ENCODE data around the gene RNF166.

RNF166 gene

DNA sequence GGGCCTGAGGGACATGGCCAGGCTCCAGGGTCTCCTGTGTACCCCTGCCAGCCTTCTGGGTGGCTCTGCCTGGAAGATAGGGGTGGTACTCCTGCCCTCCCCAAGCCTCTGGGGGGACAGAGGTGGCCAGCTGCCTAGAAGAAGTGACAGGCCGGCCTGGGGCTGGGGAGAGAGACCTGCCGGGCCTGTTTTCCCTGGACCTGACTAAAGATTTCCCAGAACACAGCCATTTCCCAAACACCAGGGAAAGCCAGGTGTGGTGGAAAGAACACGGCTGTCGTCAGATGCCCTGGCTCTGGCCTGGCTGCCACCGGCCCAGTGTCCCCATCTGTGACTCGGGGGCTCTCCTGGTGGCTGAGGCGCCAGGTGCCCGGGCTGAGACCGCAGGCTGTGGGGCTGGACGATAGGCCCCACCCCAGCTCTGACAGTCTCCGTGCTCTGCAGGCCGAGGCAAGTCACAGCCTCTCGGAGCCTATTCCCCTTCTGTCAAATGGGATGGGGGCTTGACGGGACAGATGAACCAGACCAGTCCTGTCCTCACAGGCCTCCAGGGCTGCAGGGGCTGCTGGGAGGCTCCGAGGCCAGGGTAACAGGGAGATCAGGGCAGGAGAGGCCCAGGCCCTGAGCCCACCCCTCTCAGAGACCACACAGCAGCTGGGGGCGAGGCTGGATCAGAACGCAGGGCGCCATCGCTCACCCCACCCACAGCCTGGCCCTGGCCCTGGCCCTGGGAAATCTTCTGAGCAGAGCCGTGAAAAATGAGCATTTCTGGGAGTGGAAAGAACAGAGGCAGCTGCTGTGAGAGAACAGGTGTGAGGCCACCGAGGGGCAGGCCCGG is 33.1 kb upstream of the RNF166 start:
- no peak for DNase-seq

DNA sequence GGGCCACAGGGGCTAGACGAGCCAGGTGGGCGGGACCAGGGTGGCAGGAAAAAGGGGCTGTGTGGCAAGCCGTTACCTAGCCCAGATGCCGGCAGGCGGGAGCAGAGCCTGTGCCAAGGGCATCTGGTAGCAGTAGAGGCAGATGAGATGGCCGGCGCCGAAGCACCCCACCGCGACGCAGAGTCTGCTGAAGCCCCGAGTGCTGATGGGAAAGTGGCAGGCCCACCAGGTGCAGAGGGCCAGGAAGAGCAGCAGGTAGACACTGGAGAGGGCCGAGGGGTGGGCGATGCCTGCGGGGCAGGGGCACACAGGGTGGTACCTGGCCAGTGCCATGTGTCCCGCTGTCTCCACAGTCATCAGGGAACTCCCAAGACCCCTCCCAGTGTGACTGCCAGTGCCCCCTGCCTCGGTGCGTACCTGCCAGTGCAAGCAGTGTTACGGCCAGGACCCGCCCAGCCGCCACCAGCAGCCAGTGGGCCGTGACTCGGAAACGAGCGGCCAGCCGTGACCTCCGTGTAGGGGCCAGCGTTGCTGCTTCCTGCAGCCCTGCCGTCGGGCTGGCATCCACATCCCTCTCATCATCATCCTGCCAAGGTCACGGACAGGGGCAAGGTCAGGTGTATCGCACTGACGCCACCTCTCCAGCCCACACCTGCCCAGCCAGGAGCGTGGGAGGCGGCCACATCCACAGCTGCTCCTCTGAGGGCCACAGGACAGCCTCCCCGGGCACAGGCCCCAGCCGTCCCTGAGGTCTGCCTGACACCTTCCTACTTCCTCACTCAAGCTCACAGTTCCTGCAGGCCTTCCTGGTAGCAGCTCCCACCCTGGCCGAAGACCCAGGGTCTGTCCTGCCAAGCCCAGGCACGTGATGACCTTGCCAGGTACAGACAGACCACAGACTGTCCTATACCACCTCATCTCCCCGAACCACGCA is 32.2 kb upstream of the RNF166 start:
- no peak for DNase-seq

DNA sequence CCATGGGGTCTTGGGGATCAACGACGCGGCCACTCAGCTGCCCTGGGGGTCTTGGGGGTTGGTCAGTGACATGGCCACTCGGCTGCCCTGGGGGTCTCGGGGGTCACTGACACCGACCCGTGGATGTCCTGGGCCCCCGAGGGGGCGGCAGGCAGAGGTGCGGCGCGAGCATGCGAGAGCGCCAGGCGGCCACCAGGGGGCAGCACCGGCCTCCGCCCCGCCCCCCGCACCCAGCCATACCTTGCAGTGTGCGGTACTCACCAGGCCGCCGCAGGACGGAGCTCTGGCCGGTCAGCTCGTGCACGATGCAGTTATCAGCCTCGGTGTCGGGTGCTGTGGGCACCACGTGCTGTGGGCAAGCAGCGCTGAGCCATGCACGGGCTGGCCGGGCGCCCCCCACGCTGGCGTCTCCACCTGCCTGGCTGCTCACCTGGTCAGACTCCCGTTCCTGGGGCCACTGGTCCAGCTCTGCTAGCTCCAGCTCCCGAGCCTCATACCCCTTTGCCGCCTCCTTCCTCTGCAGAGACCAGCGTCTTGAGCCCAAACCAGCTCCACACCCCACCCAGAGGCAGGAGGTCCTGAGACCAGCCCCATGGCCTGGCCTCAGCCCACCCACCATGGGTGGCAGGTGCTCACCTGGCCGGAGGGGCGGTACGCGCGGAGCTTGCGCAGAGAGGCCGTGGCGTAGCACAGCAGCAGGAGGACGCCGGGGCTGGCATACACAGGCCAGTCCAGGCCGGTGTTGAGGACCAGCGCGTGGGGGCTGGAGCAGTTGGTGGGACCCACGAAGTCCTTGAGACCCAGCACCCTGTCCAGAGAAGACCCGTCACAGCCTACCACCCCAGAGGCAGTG is 31.3 kb upstream of the RNF166 start:
- peak; percentile 86 for DNase-seq

DNA sequence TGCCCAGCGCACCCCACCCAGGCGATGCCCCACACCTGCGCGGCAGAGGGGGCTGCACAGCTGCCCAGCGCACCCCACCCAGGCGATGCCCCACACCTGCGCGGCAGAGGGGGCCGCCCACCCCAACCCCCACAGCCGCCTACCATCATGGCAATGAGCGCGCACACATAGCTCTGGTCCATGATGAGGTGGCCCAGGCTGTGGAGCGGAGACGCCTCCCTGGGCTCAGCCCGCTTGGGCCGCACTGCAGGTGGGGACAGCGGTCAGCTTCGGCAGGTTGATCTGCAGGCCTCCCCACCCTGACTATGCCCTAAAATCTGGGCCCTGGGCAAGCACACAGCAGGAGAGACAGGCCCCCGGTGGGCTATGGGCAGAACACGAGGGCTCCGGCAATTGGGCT is 30.3 kb upstream of the RNF166 start:
- no peak for DNase-seq

DNA sequence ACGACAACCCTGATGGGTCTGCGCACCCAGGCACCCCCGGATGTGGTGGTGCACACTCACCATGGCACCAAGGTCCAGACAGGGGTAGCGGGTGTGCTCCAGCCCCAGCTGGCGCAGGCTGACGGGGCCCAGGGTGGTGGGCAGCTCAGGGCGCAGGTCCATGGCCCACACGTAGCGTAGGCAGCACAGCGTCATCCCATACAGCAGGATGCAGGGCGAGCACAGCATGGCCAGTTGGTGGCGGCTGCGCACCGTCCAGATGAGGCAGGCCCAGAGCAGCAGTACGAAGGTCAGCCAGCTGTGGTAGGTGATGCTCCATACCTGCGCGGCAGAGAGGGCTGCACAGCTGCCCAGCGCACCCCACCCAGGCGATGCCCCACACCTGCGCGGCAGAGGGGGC is 29.9 kb upstream of the RNF166 start:
- no peak for DNase-seq

DNA sequence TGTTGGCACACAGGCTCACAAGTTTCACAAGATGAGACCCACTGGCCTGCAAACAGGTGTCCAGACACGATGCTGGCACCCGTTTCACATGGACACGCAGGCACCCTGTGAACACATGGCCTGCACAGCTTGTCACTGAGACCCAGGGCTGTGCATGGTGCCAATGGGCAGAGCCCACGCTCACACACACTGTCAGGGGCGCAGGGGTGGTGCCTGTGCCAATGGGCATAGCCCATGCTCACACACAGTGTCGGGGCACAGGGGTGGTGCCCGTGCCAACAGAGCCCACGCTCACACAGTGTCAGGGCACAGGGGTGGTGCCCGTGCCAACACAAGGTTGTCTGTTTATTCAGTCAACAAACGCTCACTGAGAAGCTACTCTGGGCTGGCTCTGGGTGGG is 29.4 kb upstream of the RNF166 start:
- DNase-seq, result no peak

DNA sequence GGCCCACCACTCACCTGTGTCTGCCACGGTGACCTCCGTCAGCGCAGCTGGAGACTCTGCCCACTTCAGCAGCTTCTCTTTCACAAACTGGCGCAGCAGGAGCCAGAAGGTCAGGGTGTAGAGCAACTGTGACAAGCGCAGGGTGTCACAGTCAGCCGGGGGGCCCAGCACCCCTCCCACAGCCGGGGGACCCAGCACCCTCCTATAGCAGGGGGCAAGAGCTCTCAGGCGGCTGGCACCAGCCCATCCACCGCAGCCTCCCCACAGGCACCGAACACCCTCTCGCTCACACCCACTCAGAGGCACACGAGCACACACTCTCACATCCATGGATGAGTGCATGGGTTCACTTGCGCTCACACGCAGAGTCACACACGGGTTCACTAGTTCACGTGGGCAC is 28.9 kb upstream of the RNF166 start:
- no peak for DNase-seq

DNA sequence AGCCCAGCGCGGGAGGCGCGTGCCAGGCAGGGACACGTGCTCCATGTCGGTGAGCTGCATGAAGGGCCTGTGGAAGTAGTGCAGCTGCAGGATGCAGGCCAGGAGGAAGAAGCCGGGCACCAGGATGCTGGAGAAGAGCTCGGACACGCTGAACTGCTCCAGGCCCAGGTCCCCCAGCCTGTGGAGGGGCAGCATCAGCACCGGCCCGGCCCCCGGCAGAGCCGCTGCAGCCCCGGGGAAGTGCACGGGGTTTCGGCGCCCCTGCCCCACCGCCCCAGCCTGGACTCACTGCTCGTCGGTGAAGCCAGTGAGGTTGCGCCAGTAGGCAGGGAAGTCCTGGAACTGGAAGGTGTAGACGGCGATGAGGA is 28.1 kb upstream of the RNF166 start:
- no peak for DNase-seq

DNA sequence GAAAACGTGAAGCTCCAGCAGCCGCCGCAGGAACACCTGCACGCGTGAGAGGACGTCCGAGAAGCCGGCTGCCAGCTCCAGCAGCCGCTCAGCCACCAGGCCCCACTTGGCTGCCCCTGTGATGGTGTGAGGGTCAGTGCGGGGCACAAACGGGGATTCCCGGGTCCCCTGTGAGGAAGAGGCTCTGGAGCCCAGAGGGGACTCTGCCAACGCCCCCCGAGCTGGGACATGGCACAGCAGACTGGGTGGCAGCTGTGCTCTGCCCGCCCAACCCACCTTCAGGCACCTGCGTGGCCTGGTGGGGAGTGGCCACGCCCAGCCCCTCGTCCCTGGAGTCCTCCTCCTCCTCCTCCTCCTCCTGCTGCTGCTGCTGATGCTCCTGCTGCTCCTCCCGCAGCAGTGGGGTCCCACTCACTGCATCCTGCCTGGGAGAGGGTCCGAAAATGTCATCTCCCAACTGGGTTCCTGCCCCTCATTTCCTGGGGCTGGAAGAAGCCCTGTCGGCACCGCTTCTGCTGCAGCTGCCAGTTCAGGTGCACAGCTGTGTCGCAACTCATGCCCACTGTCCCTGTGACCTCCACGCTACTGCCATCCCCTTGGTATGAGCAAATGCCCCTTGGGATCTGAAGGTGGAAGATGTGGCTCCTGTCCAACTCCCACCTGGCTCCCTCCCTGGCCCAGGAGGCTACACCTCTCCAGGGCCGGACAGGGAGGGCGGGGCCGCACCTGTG is 27.6 kb upstream of the RNF166 start:
- DNase-seq, result no peak

DNA sequence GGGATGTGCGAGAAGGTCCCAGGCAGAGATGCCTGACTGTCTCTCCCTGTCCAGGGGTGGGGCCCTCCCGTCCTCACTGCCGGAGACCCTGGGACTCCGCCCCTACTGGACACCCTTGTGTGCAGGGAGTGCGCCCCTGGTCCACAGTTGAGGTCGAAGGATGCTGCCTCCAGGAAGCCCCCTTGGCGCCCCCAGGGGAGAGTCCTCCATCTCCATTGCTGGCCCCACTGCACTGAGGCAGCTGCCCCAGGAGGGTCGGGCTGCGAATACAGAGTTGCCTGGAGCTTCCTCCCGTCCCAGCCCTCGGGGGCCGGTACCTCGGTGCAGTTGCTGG is 26.7 kb upstream of the RNF166 start:
- no peak for DNase-seq

DNA sequence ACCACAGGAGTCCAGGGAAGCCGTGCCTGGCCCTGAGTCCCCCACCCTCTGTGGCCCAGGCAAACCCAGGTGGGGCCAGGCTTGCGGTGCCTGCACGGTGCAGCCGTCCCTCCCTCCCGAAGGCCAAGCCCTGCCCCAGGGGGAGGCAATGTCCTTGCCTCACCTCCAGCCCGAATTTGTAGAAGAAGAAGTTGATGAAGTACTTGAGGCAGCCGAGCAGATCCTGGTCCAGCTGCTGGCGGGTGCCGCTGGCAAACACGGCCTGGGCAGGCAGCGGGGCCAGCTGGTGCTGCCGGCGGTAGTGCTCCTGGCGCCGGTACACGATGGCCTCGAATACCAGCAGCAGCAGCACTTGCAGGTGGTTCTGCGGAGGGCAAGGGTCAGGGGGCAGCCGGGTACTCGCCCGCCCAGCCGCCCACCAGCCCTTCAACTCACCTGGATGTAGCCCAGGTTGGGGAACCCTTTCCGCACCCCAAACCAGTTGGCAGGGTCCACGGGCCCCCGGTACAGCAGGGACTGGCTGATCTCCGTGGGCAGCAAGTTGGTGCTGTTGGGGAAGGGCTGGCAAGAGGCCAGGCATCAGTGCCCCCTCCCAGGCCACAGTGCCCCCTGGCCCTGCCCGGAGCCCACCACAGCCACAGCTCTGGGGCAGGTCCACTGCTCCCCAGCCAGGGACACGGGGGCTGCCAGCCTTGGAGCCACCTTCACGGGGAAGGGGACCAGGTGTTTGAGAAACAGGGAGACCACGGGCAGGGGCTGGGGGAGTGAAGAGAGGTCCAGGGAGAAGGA is 26.2 kb upstream of the RNF166 start:
- peak; percentile 11 for DNase-seq

DNA sequence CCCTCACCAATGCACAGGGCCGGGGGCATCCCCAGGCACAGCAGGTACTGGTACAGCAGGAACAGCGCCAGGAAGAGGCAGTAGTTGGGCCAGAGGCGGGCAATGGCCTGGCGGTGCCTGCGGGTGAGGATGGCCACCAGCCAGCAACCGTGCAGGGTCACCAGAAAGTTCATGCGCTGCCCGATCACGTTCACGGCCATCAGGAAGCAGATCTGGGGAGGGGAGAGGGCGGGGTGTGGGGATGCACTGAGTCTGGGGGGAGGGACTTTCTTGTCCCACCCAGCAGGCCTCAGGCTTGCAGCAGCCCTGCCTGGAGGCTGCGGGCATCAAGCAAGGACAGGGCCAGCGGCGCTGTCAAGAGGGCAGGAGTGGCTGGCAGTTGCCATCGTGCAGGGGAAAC is 25.5 kb upstream of the RNF166 start:
- no peak for DNase-seq

DNA sequence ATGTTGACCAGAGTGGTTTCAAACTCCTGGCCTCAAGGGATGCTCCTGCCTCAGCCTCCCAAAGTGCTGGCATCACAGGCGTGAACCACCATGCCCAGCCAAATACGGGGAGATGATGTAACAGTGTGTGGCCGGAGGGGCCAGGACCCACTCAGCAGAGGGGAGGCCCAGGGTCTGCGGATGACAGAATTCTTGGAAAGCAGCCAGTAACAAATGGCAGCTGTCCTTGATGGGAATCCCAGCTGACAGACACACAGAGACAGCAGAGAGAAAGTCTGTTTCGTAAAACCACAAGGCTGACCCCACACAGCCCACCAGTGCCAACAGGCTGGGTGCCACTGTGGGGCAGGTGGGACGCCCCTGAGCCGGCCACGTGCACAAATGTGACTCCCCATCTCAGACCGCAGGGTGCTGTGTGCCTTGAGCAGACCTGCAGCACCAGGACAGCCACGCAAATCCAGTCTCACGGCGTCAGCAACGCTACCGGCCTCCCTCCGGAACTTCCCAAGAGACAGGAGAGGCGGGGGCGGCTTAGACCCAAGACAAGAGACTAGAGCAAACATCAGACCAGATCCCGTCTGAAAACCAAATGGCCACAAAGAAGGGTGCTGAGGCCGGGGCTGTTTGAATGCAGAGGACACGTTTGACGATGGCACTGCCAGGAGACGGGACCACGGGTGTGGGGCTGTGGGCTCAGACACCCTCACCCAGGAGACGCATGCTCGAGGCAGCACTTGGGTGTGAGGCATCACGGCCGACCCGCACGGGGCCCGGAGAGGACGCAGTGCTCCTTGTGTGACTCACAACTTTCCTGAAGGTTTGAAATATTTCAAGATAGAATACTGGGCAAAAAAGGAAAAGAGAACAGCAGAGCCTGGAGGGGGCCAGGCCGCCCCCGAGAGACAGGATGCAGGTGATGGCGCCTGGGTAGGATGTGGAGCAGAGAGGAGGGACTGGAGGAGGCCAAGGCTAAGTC is 24.7 kb upstream of the RNF166 start:
- DNase-seq, result no peak

DNA sequence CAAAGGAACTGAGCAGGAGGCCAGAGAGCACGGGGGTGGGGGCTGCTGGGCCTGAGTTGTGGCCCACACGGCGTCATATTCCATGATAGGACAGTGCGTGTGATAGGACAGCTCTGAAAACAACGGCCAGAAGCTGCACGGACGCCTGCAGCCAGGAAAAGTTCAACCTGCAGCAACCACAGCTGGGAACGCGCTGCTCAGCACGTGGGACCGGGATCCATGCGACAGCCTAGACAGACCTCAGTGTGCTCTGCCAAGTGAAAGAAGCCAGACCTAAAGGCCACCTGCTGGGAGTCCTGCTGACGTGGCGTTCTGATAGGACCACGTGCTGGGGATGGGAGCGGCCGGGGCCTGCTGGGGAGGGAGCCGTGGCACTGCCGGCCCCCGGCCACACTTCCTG is 21.7 kb upstream of the RNF166 start:
- no peak for DNase-seq

DNA sequence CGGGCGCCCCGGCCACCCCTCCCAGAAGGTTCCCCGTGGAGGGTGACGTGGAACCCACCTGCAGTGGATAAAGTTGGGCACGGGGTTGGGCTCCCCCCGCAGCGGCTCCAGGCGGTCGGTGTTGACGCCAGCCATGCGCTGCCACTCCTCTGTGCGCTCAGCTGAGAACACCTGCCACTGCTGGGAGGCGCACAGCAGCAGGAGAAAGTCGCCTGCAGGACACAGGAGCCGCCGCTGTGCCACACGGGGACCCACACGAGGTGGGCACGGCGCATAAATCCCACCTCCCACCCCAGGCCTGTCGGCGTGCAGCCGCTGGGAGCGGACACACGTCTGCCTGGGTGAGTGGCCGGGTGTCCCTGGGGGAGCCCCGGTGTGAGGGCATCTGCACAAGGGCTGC is 20.8 kb upstream of the RNF166 start:
- DNase-seq, result no peak

DNA sequence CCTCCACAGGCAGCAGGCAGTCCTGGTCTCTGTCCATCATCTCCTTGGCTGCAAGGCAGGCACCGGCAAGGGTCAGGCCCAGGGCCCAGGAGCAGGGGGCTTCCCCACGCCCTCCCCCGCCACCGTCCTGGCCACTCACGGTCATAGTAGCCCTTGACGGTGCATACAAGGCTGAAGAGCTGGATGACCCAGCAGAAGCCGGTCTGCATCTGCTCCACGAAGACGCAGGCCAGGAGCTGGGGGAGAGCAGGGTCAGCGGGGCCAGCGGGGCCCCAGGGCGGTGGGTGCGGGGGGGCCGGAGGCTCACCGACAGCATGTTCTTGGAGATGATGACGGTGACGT is 20.2 kb upstream of the RNF166 start:
- no peak for DNase-seq

DNA sequence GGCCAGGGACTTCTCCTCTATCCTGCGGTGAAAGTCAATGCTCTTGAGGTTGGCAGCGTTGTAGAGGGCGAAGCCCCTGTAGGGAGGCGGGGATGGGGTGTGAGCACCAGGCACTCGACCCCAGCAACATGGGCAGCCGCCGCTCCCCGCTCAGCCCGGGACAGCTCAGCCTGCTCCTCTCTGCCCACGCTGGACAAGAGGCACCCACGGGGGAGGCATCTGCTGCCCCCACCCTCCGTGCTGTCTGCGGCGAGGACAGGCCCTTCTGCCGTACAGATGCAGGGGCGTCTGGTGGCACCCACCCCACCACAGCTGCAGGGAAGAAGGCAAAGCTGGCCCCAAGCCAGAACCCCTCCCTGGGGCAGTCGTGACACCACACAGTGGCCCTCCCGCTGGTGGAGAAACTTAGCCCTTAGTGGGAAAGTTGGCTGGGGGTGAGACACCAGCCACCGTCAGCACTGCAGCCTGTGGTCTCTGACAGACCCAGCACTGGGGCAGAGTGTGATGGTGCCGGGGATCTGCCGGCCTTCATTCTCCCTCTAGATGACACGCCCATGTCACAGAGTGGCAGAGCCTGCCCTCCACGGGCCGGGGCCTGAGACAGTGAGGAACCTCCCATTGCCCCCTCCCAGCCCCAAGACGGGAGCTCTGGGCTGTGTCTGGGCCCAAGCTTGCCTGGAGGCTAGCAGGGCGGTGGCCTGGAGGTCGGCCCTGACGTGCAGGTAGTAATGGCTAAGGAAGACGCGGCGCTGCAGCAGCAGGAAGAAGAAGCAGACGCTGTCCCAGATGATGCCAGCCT is 19.6 kb upstream of the RNF166 start:
- DNase-seq, result no peak

DNA sequence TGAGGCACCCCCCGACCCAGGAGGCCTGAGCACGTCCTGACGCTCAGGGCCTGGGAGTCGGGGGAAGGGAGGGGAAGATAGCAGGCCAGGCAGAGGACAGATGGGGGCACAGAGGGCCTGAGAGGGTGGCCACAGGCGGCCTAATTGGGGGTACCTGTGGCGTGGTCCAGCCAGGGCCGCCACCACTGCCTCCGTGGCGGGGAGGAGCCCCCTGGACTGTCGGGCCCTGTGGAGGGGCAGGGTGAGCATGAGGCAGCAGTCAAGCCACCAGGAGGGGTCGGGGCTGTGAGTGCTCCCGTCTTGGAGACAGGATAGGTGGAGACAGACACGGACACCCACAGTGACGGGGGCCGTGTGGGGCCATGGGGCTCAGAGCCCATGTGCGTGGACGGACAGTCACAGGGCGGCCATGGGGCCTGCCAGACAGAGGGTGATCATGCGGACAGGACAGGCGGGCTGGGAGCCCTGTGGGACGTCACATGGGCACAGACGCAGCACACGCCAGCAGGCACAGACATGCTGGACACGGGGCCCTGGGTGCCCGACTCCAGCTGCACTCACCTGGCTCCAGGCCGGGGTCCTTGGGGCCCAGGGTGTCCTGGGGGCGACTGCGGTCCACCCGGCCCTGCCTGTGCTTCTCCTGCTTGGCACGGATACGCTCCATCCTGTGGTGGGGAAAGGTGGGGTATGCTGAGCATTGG is 18.8 kb upstream of the RNF166 start:
- DNase-seq, result no peak

DNA sequence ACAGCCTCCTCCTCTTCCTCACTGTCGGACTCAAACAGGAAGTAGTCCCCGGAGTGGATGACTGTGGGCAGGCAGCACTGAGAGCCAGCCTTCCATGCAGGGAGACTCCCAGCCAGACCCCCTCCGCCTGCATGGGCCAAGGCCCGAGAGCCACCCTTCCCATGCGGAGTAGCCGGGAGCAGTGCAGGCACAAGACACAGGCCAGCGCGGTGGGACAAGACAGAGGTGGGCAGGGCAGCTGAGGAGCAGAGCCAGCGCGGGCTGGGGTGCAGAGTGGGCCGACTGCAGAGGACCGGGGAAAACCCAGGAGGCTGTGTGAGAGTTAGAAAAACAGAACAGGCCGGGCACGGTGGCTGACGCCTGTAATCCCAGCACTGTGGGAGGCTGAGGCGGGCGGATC is 17.7 kb upstream of the RNF166 start:
- DNase-seq, result no peak

Measured in hematopoietic multipotent progenitor cell treated with erythropoietin and hydrocortisone succinate and interleukin-3 and kit ligand, for 8 days (in vitro differentiated cells).